ENCODE results near the gene AK1.

AK1 gene

DNA sequence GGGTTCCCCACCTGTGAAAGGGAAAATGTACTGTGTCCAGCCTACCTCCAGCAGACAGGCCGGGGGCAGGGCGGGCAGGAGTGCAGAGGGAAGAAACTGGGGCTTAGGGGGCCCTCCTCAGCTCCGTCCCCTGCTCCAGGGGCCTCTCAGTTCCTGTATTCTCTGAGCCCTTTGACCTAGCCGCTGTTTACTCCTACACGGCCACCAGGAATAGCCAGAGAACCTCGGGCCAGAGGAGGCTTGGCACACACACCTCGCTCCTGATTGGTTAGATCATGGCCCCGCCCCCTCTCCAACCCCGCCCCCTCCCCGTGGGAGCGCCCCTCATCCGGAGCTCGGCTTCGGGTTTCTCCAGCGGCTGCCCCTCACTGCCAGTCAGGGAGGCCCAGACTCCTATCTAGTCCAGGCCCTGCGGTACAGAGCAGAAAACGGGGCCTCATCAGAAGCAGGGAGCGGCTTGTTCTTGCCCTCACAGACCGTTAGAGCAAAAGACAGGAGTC is 19.8 kb upstream of the AK1 start:
- ChIA-PET POLR2A (no interaction called here), CTCF (interaction anchor here (0.7 to 1.2 kb wide), 3 partner anchors 12 to 162 kb away, joined by 3 to 4 read pairs (median 3); partner anchors contain the start of gene TOR2A)
- TF ChIP-seq, protein P1, sequence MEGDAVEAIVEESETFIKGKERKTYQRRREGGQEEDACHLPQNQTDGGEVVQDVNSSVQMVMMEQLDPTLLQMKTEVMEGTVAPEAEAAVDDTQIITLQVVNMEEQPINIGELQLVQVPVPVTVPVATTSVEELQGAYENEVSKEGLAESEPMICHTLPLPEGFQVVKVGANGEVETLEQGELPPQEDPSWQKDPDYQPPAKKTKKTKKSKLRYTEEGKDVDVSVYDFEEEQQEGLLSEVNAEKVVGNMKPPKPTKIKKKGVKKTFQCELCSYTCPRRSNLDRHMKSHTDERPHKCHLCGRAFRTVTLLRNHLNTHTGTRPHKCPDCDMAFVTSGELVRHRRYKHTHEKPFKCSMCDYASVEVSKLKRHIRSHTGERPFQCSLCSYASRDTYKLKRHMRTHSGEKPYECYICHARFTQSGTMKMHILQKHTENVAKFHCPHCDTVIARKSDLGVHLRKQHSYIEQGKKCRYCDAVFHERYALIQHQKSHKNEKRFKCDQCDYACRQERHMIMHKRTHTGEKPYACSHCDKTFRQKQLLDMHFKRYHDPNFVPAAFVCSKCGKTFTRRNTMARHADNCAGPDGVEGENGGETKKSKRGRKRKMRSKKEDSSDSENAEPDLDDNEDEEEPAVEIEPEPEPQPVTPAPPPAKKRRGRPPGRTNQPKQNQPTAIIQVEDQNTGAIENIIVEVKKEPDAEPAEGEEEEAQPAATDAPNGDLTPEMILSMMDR (IDR thresholded peaks at IDR 0.05; ENCODE audit: control extremely low read depth, extremely low read depth, low read depth, missing control alignments): no peak
- peak; percentile 78 for DNase-seq (ENCODE audit: extremely low spot score)

DNA sequence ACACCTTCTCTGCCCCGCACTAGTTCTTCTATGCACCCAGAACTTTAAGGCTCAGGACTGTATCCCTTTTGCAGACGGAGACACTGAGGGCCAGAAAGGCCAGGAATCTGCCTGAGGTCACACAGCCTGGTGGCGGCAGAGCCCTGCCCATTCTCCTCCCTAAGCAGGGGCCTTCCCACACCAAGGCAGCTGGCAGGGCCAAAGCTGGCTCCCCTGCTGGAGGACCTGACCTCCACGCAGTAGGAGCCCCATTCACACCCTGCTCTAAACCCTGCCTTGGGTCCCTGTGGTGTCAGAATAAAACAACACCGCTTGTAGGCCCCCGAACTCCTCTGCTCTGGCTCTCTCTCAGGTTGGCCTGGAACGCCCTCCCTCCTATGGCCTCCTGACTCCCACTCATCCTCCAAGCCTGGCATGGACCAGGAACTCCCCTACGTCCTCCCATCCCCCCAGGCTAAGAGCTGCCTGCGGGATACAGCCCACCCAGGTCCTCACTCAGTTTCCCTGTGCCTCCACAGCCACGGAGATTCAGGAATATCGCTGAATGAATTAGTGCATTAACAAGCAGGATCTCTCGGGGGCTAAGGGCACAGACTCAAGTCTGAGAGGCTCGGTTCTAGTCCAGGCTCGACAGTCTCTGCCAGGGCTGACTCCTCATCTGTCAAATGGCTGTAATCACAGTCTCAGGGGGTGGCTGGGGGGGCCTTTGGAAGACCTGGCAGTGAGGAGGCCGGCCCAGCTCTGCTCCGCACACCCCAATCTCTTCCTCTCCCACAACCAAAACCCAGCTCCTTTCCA is 19.1 kb upstream of the AK1 start:
- ChIA-PET POLR2A (no interaction called here), CTCF (interaction anchor here (0.7 to 1.6 kb wide), 5 partner anchors 12 to 162 kb away, joined by 3 to 5 read pairs (median 3); partner anchors contain the start of gene TOR2A)
- no peak for DNase-seq (ENCODE audit: extremely low spot score)
- TF ChIP-seq, protein P1 (IDR thresholded peaks at IDR 0.05; ENCODE audit: control extremely low read depth, extremely low read depth, low read depth, missing control alignments): no peak

DNA sequence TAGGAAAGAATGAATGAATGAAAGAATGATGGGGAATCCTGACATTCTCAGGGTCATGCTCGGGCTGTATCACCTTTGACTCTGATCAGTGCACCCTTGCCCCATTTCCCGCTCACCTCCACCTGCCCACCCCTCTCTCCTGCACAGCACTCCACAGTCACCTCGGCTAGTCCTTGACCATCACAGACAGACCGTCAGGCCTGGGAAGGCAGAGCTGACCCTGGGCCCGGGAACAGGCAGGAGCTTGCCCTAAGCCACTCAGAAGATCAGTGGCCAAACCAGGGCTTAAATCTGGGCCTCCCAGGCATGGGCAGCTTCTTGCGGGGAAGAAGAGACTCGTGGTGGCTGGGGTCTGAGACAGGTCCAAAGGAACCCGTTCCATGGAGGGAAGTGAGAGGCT is 18.3 kb upstream of the AK1 start:
- POLR2A ChIA-PET: no interaction called here
- DNase-seq (ENCODE audit: extremely low spot score): no peak
- TF ChIP-seq, protein P1 (IDR thresholded peaks at IDR 0.05; ENCODE audit: control extremely low read depth, extremely low read depth, low read depth, missing control alignments): no peak
- CTCF ChIA-PET: interaction anchor here (1.1 to 2.6 kb wide), 6 partner anchors 11 to 393 kb away, joined by 3 to 11 read pairs (median 4); no protein-coding TSS in a partner anchor

DNA sequence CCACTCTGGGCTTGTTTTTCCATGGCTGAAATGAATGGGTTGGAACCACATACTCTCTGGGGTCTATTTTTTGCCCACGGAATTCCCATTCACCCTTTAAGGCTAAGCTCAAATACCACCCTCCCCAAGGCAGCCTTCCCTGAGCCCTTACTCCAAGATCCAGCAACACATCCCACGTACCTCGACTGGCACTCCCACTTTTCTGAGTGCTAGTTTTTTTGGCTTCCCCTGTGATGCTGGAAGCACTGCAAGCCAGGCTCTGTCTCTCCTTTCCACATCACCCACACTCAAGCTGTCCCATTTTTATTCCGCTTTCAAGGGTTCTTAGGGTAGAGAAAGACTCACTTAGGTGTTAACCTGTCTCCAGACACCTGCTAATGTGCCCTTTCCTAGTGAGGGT is 15.9 kb upstream of the AK1 start:
- TF ChIP-seq, protein P1 (IDR thresholded peaks at IDR 0.05; ENCODE audit: control extremely low read depth, extremely low read depth, low read depth, missing control alignments): no peak
- CTCF ChIA-PET: interaction anchor here (2.6 to 3.6 kb wide), 2 partner anchors 8 to 24 kb away, joined by 11 to 15 read pairs; no protein-coding TSS in a partner anchor
- POLR2A ChIA-PET: interaction anchor here (1.1 kb wide), 1 partner anchor 24 kb away, joined by 3 read pairs; the partner anchor contains the start of gene ST6GALNAC4
- DNase-seq (ENCODE audit: extremely low spot score): no peak

DNA sequence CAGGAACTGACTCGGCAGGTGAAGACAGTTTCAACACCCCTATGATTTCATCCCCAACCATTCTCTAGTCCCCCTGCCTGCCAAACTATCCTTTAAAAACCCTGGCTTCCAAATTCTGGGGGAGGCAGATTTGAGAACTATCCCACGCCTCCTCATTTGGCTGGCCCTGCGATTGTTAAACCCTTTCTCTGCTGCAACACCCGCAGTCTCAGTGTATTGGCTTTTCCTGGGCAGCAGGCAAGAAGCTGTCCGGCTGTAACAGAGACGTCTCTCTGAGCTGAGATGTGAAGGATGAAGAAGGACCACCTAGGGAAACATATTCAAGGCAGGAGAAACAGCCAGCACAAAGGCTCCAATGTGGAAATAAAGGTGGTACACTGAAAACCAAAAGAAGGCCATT is 15.4 kb upstream of the AK1 start:
- DNase-seq (ENCODE audit: extremely low spot score): no peak
- TF ChIP-seq, protein P1 (IDR thresholded peaks at IDR 0.05; ENCODE audit: control extremely low read depth, extremely low read depth, low read depth, missing control alignments): no peak
- CTCF ChIA-PET: interaction anchor here (0.8 to 3.6 kb wide), 2 partner anchors 23 to 158 kb away, joined by 3 to 15 read pairs; partner anchors contain the start of gene TOR2A
- POLR2A ChIA-PET: interaction anchor here (1.1 kb wide), 1 partner anchor 24 kb away, joined by 3 read pairs; the partner anchor contains the start of gene ST6GALNAC4

DNA sequence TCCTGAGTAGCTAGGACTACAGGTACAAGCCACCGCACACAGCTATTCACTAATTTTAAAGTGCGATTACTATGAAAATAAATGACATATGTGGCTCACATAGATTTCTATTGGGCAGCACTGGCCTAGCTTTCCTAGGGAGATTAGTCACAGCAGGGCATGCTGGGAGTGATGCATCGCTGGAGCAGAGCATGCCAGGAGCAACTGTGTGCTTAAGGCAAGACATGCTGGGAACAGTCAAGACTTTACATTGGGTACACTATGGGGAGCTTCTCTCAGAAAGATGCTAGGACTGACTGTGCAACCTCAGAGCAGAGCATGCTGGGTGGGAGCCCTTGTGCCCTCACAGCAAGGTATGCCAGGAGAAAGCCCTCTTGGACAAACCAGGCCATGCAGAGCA is 12.6 kb upstream of the AK1 start:
- CTCF ChIA-PET: interaction anchor here (1.2 to 1.8 kb wide), 6 partner anchors 8 to 31 kb away, joined by 3 to 15 read pairs (median 6); no protein-coding TSS in a partner anchor
- TF ChIP-seq, protein P1 (IDR thresholded peaks at IDR 0.05; ENCODE audit: control extremely low read depth, extremely low read depth, low read depth, missing control alignments): no peak
- POLR2A ChIA-PET: interaction anchor here (0.6 kb wide), 1 partner anchor 11 kb away, joined by 6 read pairs; no protein-coding TSS in a partner anchor
- DNase-seq (ENCODE audit: extremely low spot score): no peak

Data from GM10248 (cell line).